Amniotic epithelial cell (primary cell): Measurements from ENCODE around the gene SMIM41.

Source experiments
- DNase-seq: peaks from one replicate; pipeline ENCODE4 v3.0.0-alpha.2; 2010; ENCODE audit warnings: low read depth

The SMIM41 gene

GRCh38 chr12:52050758-52051541 lies 28.6 kb upstream of the SMIM41 start, which contains the start of gene NR4A1:
Gene NR4A1, plus strand, starts transcription at chr12:52051442. Its CDS starts 2,887 bp downstream, at chr12:52054329.
- peak; percentile 85 for DNase-seq

GRCh38 chr12:52052468-52053186 lies 26.9 kb upstream of the SMIM41 start:
- no peak for DNase-seq

GRCh38 chr12:52053536-52054209 lies 25.8 kb upstream of the SMIM41 start:
- DNase-seq: no peak

GRCh38 chr12:52054231-52054832 lies 25.2 kb upstream of the SMIM41 start:
- no peak for DNase-seq

- no peak for DNase-seq
These were observed 24.4 kb upstream of the SMIM41 start for GRCh38 chr12:52054833-52055730.

GRCh38 chr12:52055731-52056711 lies 23.5 kb upstream of the SMIM41 start:
- DNase-seq: no peak

- DNase-seq: no peak
These were observed 22.5 kb upstream of the SMIM41 start for GRCh38 chr12:52056801-52057637.

GRCh38 chr12:52057638-52058576 lies 21.6 kb upstream of the SMIM41 start:
- DNase-seq: no peak

GRCh38 chr12:52058631-52059361 lies 20.7 kb upstream of the SMIM41 start:
- no peak for DNase-seq

- DNase-seq: no peak
These were observed 19.7 kb upstream of the SMIM41 start for GRCh38 chr12:52059582-52060497.

- DNase-seq: no peak
These were observed 18.9 kb upstream of the SMIM41 start for GRCh38 chr12:52060498-52061177.

- no peak for DNase-seq
These were observed 17.9 kb upstream of the SMIM41 start for GRCh38 chr12:52061470-52062166.

GRCh38 chr12:52062167-52063081 lies 17.1 kb upstream of the SMIM41 start:
- DNase-seq: no peak
